ENCODE measurements around the gene SPIRE1. TPM values are rescaled to one million over a fixed set of nuclear protein-coding genes. Genes with fewer than 3 reads are reported as not detected.
A peak's percentile ranks its signal among the peaks of the same experiment; 100 is the strongest.

The SPIRE1 gene
- total RNA-seq, 2 experiments from 2014 or later = 0.99 to 1.4 TPM

GRCh38 chr18:12477606-12478005 lies 180.3 kb downstream of the SPIRE1 start:
- no peaks in the 10 kb centered on the region for H3K9me3 Mint-ChIP-seq
- no peak for ATAC-seq (ENCODE audit: poor library complexity)
- H3K27ac Mint-ChIP-seq = no peak overlapping the region
- no peaks in the 10 kb centered on the region for H3K27me3 ChIP-seq (ENCODE audit: control insufficient read depth in 1 of 2, insufficient read depth in 2 of 2, low read length in 2 of 2)
- DNase-seq = peak in 1 of 14 experiments; percentile 7
- intact Hi-C loops (cut with DNase I, micrococcal nuclease) = no loop called here
- no peak overlapping the region for H3K27ac ChIP-seq (ENCODE audit: low read depth in 1 of 2, low read length in 2 of 2)
- no peak overlapping the region for H3K4me3 Mint-ChIP-seq
- H3K36me3 Mint-ChIP-seq (ENCODE audit: low read depth) = no peaks in the 10 kb centered on the region
- H3K9me3 ChIP-seq (ENCODE audit: control insufficient read depth in 1 of 2, insufficient read depth in 1 of 2, low read length in 2 of 2) = no peaks in the 10 kb centered on the region
- ChIA-PET POLR2A (no interaction called here), CTCF (no interaction called here)
- no peaks in the 10 kb centered on the region for H3K36me3 ChIP-seq (ENCODE audit: insufficient read depth, low read length)
- no peak for TF ChIP-seq CTCF (IDR thresholded peaks at IDR 0.05)
- H3K27me3 Mint-ChIP-seq = no peaks in the 10 kb centered on the region
- no peaks in the 10 kb centered on the region for H3K4me1 ChIP-seq (ENCODE audit: insufficient read depth, low read length)
- no peaks in the 10 kb centered on the region for H3K4me1 Mint-ChIP-seq (ENCODE audit: low read depth)
- H3K4me3 ChIP-seq (ENCODE audit: low read length) = no peak overlapping the region

GRCh38 chr18:12476955-12477354 lies 181.0 kb downstream of the SPIRE1 start:
- Mint-ChIP-seq H3K36me3 (ENCODE audit: low read depth) (no peaks in the 10 kb centered on the region), H3K27ac (no peak overlapping the region), H3K27me3 (no peaks in the 10 kb centered on the region), H3K4me1 (ENCODE audit: low read depth) (no peaks in the 10 kb centered on the region), H3K9me3 (no peaks in the 10 kb centered on the region), H3K4me3 (no peak overlapping the region)
- Histone ChIP-seq H3K4me1 (ENCODE audit: insufficient read depth, low read length) (no peaks in the 10 kb centered on the region), H3K4me3 (ENCODE audit: low read length) (no peak overlapping the region), H3K9me3 (ENCODE audit: control insufficient read depth in 1 of 2, insufficient read depth in 1 of 2, low read length in 2 of 2) (no peaks in the 10 kb centered on the region), H3K36me3 (ENCODE audit: insufficient read depth, low read length) (no peaks in the 10 kb centered on the region), H3K27ac (ENCODE audit: low read depth in 1 of 2, low read length in 2 of 2) (no peak overlapping the region), H3K27me3 (ENCODE audit: control insufficient read depth in 1 of 2, insufficient read depth in 2 of 2, low read length in 2 of 2) (no peaks in the 10 kb centered on the region)
- no peak for TF ChIP-seq CTCF (IDR thresholded peaks at IDR 0.05)
- DNase-seq (no peak), ATAC-seq (ENCODE audit: poor library complexity) (no peak)
- ChIA-PET CTCF (no interaction called here), POLR2A (interaction anchor here (0.5 kb wide), 1 partner anchor 257 kb away, joined by 3 read pairs; no protein-coding TSS in a partner anchor)
- intact Hi-C loops (cut with DNase I, micrococcal nuclease) = no loop called here

GRCh38 chr18:12474876-12475275 lies 183.0 kb downstream of the SPIRE1 start:
- no peak overlapping the region for H3K4me3 ChIP-seq (ENCODE audit: low read length)
- no peak overlapping the region for H3K27ac ChIP-seq (ENCODE audit: low read depth in 1 of 2, low read length in 2 of 2)
- no peaks in the 10 kb centered on the region for H3K36me3 ChIP-seq (ENCODE audit: insufficient read depth, low read length)
- no peaks in the 10 kb centered on the region for H3K27me3 ChIP-seq (ENCODE audit: control insufficient read depth in 1 of 2, insufficient read depth in 2 of 2, low read length in 2 of 2)
- CTCF ChIA-PET = interaction anchor here (0.5 kb wide), 1 partner anchor 363 kb away, joined by 3 read pairs; no protein-coding TSS in a partner anchor
- no peak overlapping the region for H3K27ac Mint-ChIP-seq
- H3K36me3 Mint-ChIP-seq (ENCODE audit: low read depth) = no peaks in the 10 kb centered on the region
- no peaks in the 10 kb centered on the region for H3K4me1 Mint-ChIP-seq (ENCODE audit: low read depth)
- DNase-seq (no peak), ATAC-seq (ENCODE audit: poor library complexity) (no peak)
- H3K9me3 ChIP-seq (ENCODE audit: control insufficient read depth in 1 of 2, insufficient read depth in 1 of 2, low read length in 2 of 2) = no peaks in the 10 kb centered on the region
- H3K27me3 Mint-ChIP-seq = no peaks in the 10 kb centered on the region
- H3K4me3 Mint-ChIP-seq = no peak overlapping the region
- no peaks in the 10 kb centered on the region for H3K9me3 Mint-ChIP-seq
- intact Hi-C loops (cut with DNase I, micrococcal nuclease) = no loop called here
- TF ChIP-seq CTCF (IDR thresholded peaks at IDR 0.05) = no peak
- POLR2A ChIA-PET = no interaction called here
- no peaks in the 10 kb centered on the region for H3K4me1 ChIP-seq (ENCODE audit: insufficient read depth, low read length)

Data from CD4-positive, alpha-beta T cell (primary cell).